Stimulated activated CD4-positive, alpha-beta T cell treated with anti-CD3 and anti-CD28 coated beads, Interleukin-4, amount 100 ng/mL, for 1 hour (primary cell): Measurements from ENCODE around the gene HNF1B.
"Not testable (repeated sequence)": the region's sequence is repeated elsewhere in the genome, so short reads cannot be mapped to it uniquely, and the experiment has no call there.

Source experiments
- DNase-seq: peaks from one replicate; pipeline ENCODE4 v3.0.0-alpha.2; 2020

The HNF1B gene, protein sequence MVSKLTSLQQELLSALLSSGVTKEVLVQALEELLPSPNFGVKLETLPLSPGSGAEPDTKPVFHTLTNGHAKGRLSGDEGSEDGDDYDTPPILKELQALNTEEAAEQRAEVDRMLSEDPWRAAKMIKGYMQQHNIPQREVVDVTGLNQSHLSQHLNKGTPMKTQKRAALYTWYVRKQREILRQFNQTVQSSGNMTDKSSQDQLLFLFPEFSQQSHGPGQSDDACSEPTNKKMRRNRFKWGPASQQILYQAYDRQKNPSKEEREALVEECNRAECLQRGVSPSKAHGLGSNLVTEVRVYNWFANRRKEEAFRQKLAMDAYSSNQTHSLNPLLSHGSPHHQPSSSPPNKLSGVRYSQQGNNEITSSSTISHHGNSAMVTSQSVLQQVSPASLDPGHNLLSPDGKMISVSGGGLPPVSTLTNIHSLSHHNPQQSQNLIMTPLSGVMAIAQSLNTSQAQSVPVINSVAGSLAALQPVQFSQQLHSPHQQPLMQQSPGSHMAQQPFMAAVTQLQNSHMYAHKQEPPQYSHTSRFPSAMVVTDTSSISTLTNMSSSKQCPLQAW

GRCh38 chr17:37744961-37745800, at the start of gene HNF1B:
TSS of gene HNF1B (minus strand) at chr17:37745059. CDS start at chr17:37744884, 175 bp downstream.
- no peak for DNase-seq

DNA sequence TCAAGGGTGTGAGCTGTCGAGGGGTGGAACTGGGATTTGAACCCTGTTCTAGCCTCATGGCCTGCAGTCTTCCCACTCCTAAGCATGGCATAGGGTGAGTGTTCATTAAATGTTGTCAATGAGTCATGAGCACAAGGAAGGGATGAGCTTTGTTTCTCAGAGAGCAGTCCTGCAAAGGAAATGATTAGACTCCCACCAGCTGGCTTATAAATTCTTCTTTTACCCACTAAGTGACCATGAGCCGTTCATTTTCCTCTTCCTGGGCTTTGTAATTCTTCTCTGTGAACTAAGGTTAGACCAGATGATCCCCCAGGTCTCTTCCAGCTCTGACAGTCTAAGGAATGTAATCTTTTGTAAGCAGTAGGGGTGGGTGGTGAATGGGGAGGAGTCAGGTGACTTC, 47.9 kb upstream of the HNF1B start:
- no peak for DNase-seq

DNA sequence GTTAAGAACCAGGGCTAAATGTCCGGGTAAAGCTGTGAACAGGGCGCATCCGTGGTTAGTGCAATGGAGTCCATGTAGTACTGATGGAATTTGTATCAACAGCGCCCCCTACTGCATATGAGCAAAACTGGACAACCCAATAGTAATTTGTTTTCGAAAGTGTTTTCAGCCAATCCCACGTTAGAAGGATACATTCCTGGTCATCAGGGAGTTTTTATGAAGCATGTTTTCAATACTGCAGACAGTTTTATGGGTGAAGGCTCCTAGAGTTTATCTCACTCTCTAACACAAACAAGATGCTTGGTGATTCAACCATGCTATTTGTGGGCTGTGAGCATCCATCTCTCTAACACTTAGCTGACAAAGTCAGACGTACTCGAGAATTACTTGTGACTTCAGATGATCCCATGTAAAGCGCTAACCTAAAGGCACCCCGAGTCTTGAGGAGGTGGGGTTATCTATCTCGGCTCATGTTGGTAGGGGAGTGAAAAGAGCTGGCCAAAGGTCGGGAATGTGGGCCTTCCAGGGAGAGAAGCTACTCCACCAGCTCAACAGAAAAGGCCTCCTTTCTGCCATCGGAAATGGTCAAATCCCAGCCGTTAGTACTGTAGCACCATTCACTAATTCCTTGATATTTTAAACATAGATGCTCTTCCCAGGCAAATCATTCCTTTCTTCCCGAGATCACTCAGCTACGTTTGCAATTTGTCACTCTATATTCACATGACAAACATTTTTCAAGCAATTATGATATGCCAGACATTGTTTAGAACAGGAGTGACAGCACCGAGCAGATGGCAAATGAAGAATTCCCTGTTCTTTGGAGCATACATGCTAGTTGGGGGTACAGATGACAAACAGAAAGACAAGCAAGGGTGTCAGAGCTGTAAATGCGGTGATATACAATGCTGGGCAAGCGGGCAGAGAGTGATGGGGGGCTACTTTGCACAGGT, 46.9 kb upstream of the HNF1B start:
- DNase-seq: peak; percentile 6

GRCh38 chr17:37789771-37790541, 45.1 kb upstream of the HNF1B start:
- DNase-seq: no peak

GRCh38 chr17:37789021-37789565, 44.2 kb upstream of the HNF1B start:
- no peak for DNase-seq

- DNase-seq: no peak
Observed at GRCh38 chr17:37788526-37788925, 43.7 kb upstream of the HNF1B start.

- no peak for DNase-seq
Observed at GRCh38 chr17:37787055-37787757, 42.3 kb upstream of the HNF1B start.

- no peak for DNase-seq
Observed at GRCh38 chr17:37786481-37786880, 41.6 kb upstream of the HNF1B start.

- DNase-seq: not testable (repeated sequence)
Observed at GRCh38 chr17:37782460-37782859, 37.6 kb upstream of the HNF1B start.

DNA sequence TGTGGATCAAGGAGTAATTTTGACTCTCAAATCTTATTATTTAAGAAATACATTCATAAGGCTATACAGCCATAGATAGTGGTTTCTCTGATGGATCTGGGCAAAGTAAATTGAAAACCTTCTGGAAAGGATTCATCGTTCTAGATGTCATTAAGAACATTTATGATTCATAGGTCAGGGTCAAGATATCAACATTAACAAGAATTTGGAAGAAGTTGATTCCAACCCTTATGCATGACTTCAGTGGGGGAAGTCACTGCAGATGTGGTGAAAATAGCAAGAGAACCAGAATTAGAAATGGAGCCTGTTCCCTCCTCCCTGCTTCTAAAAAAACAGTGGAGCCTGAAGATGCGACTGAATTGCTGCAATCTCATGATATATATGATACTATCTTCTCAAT, 36.6 kb upstream of the HNF1B start:
- DNase-seq: no peak

DNA sequence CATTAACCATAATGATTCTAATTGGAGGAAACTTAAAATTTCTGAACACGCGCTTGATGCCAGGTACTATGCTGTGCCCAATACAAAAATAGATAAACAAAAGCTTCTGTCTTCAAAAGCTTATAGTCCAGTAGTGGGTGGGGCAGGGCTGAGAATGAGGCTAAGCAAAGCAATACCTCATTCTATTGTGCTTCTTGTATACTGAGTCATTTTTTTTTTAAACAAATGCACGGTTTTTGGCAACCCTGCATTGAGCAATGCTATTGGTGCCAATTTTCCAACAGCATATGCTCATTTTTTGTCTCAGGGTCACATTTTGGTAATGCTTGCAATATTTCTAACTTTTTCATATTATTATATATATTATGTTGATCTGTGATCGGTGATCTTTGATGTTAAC, 34.7 kb upstream of the HNF1B start:
- no peak for DNase-seq

- no peak for DNase-seq
Observed at GRCh38 chr17:37774504-37774903, 29.6 kb upstream of the HNF1B start.

- no peak for DNase-seq
Observed at GRCh38 chr17:37772982-37773381, 28.1 kb upstream of the HNF1B start.

DNA sequence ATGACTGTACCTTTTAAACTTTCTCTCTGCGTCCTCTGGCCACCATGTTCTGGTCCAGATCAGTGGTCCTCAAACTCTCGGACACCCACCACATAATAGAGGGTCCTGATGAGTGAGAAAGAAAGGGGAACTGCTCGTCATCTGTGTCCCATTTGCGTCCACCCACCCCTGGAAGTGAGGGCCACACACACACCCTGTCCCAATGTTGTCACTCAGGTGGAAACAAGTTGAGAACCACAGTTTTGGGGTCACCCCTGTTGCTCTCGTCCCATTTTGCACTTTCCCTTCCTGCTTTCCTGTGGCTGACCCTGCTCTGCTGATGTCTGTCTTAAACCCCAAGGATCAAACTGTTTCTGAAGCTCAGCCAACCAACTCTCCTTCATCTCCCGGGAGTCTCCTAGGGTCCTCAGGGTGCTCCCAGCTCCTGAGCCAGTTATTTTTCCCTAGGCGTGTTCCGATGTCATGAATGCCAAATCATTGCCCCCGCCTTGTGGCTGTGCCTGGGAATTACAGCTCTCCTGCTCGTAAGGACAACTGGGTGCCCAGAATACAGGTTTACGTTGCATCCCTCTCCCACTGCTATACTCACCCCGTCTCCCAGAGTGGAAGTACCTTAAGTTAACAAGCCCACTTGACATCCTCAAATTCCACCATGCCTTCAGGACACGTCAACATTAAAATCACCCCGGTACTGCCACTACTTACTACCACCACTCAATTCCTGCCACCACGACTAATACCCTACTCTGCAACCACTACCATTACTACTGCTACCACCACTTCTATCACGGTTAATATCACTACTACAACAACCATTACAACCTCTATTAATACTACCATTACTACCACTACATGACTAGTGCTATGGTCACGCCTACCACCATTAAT, 26.0 kb upstream of the HNF1B start:
- peak; percentile 35 for DNase-seq

- no peak for DNase-seq
Observed at GRCh38 chr17:37769050-37769449, 24.2 kb upstream of the HNF1B start.

- no peak for DNase-seq
Observed at GRCh38 chr17:37768438-37768837, 23.6 kb upstream of the HNF1B start.

GRCh38 chr17:37766971-37767370, 22.1 kb upstream of the HNF1B start:
- DNase-seq: no peak

GRCh38 chr17:37764383-37764782, 19.5 kb upstream of the HNF1B start:
- DNase-seq: no peak

DNA sequence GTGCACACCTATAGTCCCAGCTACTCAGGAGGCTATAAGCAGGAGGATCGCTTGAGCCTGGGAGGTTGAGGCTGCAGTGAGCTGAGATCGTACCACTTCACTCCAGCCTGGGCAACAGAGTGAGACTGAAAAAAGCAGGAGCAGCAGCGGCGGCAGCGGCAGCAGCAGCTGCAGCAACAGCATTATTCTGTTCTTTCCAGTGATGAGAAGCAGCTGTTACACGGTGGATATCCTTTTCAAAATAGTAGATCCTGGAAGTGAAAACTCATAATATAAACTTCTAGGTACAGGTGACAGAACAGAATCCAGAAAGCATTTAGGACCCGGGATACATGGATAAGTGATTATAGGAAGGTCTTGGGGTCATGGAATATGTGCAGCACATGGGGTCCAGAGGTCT, 17.8 kb upstream of the HNF1B start:
- DNase-seq: no peak

- DNase-seq: no peak
Observed at GRCh38 chr17:37761961-37762360, 17.1 kb upstream of the HNF1B start.
